Endodermal cell (in vitro differentiated cells): ENCODE data around the gene DLG5. TPM values are rescaled to one million over a fixed set of nuclear protein-coding genes. Genes with fewer than 3 reads are reported as not detected.

Source experiments
- DNase-seq: peaks from one replicate; pipeline ENCODE4 v3.0.0-alpha.2; 2017
- H3K27ac ChIP-seq: 2 replicates; pipeline ENCODE4 v1.5.1; 2013; ENCODE audit warnings: mild to moderate bottlenecking, low read depth, low read length, moderate library complexity
- H3K27me3 ChIP-seq: 2 replicates; pipeline ENCODE4 v1.6.1; 2013; ENCODE audit warnings: mild to moderate bottlenecking, low read length, moderate library complexity; ENCODE audit not compliant: insufficient read depth, control insufficient read depth, poor library complexity, severe bottlenecking
- H3K36me3 ChIP-seq: 2 replicates; pipeline ENCODE4 v1.7.0; 2013; ENCODE audit warnings: mild to moderate bottlenecking, low read length, moderate library complexity; ENCODE audit not compliant: control insufficient read depth, insufficient read depth
- H3K4me1 ChIP-seq: one replicate; pipeline ENCODE4 v1.7.0; 2013; ENCODE audit warnings: low read length; ENCODE audit not compliant: control insufficient read depth, insufficient read depth
- H3K4me3 ChIP-seq: 2 replicates; pipeline ENCODE4 v1.5.1; 2013; ENCODE audit warnings: mild to moderate bottlenecking, low read length, moderate library complexity
- H3K9ac ChIP-seq: 2 replicates; pipeline ENCODE4 v1.6.1; 2013; ENCODE audit warnings: mild to moderate bottlenecking, low read length, moderate library complexity; ENCODE audit not compliant: poor library complexity, severe bottlenecking; ENCODE audit errors: extremely low read depth
- H3K9me3 ChIP-seq: 2 replicates; pipeline ENCODE4 v1.6.1; 2013; ENCODE audit warnings: mild to moderate bottlenecking, low read length, moderate library complexity; ENCODE audit not compliant: control insufficient read depth
- H3K27ac Mint-ChIP-seq: 2 replicates; pipeline ENCODE4 v1.8.0; 2020; ENCODE audit warnings: mixed read lengths
- H3K27me3 Mint-ChIP-seq: 2 replicates; pipeline ENCODE4 v1.8.0; 2021; ENCODE audit warnings: mild to moderate bottlenecking, mixed read lengths; ENCODE audit not compliant: insufficient read depth
- H3K36me3 Mint-ChIP-seq: 2 replicates; pipeline ENCODE4 v1.8.0; 2020; ENCODE audit warnings: low read depth, mixed read lengths
- H3K4me1 Mint-ChIP-seq: 2 replicates; pipeline ENCODE4 v1.8.0; 2020; ENCODE audit warnings: mixed read lengths
- H3K4me3 Mint-ChIP-seq: 2 replicates; pipeline ENCODE4 v1.8.0; 2020; ENCODE audit warnings: mild to moderate bottlenecking, moderate library complexity, mixed read lengths
- H3K9me3 Mint-ChIP-seq: 2 replicates; pipeline ENCODE4 v1.8.0; 2020; ENCODE audit warnings: mild to moderate bottlenecking, mixed read lengths
- CTCF ChIP-seq: fragments of 200-600 bp; sonication (generic); conservative IDR thresholded peaks from 2 replicates; pipeline ENCODE4 v1.5.0; 2021; ENCODE audit warnings: antibody characterized with exemption, mild to moderate bottlenecking
- WGBS, 2 experiments: methylation state at CpG; one replicate each; pipeline versions ENCODE4 v1.1.5 to v1.1.7; 2013; ENCODE audit warnings: missing lambda C conversion rate in 2 of 2, mixed read lengths in 1 of 2; ENCODE audit not compliant: insufficient coverage in 1 of 2, insufficient read length in 1 of 2; 5-methylcytosine and 5-hydroxymethylcytosine counted together
- total RNA-seq, 2 donors: library from RNA; stranded (reverse); fragmentation: NEBNext Ultra II Directional in 1 of 2; extraction: Animal tissue kit (Norgen Biotek cat#: 25700) in 1 of 2; gene quantifications; 2 replicates in 1 of 2; 3 replicates in 1 of 2; pipeline ENCODE4 v1.2.1, GENCODE V29; 2021

Gene DLG5
- total RNA-seq, 2 donors from 2014 or later = 79.4 to 83.4 TPM

GRCh38 chr10:77849039-77849664 is 77.4 kb downstream of the DLG5 start:
- Histone ChIP-seq H3K9ac (no peak overlapping the region), H3K4me3 (no peak overlapping the region), H3K9me3 (no peaks in the 10 kb centered on the region), H3K27ac (peak overlapping the region; percentile 38), H3K36me3 (peaks cover 55% of the 10 kb centered on the region), H3K27me3 (no peaks in the 10 kb centered on the region), H3K4me1 (peaks cover 24% of the 10 kb centered on the region)
- Mint-ChIP-seq H3K27me3 (no peaks in the 10 kb centered on the region), H3K9me3 (no peaks in the 10 kb centered on the region), H3K27ac (peak overlapping the region; percentile 88), H3K4me1 (peaks cover 52% of the 10 kb centered on the region), H3K36me3 (peaks cover 44% of the 10 kb centered on the region), H3K4me3 (no peak overlapping the region)
- WGBS, 2 experiments = 65 to 73% methylated on average over 5 to 12 of the region's 12 CpGs
- DNase-seq = peak; percentile 75
- TF ChIP-seq CTCF = peak; percentile 19

GRCh38 chr10:77846718-77847311 is 79.7 kb downstream of the DLG5 start:
- peak; percentile 95 for DNase-seq
- Mint-ChIP-seq H3K27ac (peak overlapping the region; percentile 96), H3K4me1 (peaks cover 50% of the 10 kb centered on the region), H3K4me3 (no peak overlapping the region), H3K36me3 (peaks cover 45% of the 10 kb centered on the region), H3K27me3 (no peaks in the 10 kb centered on the region), H3K9me3 (no peaks in the 10 kb centered on the region)
- H3K4me3 ChIP-seq = no peak overlapping the region
- H3K27ac ChIP-seq = peak overlapping the region; percentile 65
- 47 to 65% methylated on average over 12 to 21 of the region's 21 CpGs for WGBS, 2 experiments
- H3K4me1 ChIP-seq = peaks cover 24% of the 10 kb centered on the region
- H3K9me3 ChIP-seq = no peaks in the 10 kb centered on the region
- no peaks in the 10 kb centered on the region for H3K27me3 ChIP-seq
- H3K36me3 ChIP-seq = peaks cover 60% of the 10 kb centered on the region
- TF ChIP-seq CTCF = peak; percentile 99
- no peak overlapping the region for H3K9ac ChIP-seq

GRCh38 chr10:77845451-77845850 is 81.1 kb downstream of the DLG5 start:
- peaks cover 43% of the 10 kb centered on the region for H3K36me3 Mint-ChIP-seq
- H3K4me3 Mint-ChIP-seq = no peak overlapping the region
- H3K9me3 Mint-ChIP-seq = no peaks in the 10 kb centered on the region
- Histone ChIP-seq H3K9ac (no peak overlapping the region), H3K9me3 (no peaks in the 10 kb centered on the region), H3K27ac (no peak overlapping the region), H3K4me3 (no peak overlapping the region), H3K27me3 (no peaks in the 10 kb centered on the region), H3K36me3 (peaks cover 59% of the 10 kb centered on the region), H3K4me1 (peaks cover 19% of the 10 kb centered on the region)
- no peak for TF ChIP-seq CTCF
- DNase-seq = no peak
- no peaks in the 10 kb centered on the region for H3K27me3 Mint-ChIP-seq
- peak overlapping the region; percentile 78 for H3K27ac Mint-ChIP-seq
- H3K4me1 Mint-ChIP-seq = peaks cover 37% of the 10 kb centered on the region
